HG03565 (cell line): Measurements from ENCODE around the gene ATP2C2.
"Not testable (repeated sequence)": the region's sequence is repeated elsewhere in the genome, so short reads cannot be mapped to it uniquely, and the experiment has no call there.

Experiments
- ATAC-seq: cut with Tn5 transposase; IDR thresholded peaks from one replicate; pipeline ENCODE4 v1.9.1; 2021; ENCODE audit warnings: mild to moderate bottlenecking, moderate library complexity; ENCODE audit not compliant: unreplicated experiment

Gene ATP2C2

DNA sequence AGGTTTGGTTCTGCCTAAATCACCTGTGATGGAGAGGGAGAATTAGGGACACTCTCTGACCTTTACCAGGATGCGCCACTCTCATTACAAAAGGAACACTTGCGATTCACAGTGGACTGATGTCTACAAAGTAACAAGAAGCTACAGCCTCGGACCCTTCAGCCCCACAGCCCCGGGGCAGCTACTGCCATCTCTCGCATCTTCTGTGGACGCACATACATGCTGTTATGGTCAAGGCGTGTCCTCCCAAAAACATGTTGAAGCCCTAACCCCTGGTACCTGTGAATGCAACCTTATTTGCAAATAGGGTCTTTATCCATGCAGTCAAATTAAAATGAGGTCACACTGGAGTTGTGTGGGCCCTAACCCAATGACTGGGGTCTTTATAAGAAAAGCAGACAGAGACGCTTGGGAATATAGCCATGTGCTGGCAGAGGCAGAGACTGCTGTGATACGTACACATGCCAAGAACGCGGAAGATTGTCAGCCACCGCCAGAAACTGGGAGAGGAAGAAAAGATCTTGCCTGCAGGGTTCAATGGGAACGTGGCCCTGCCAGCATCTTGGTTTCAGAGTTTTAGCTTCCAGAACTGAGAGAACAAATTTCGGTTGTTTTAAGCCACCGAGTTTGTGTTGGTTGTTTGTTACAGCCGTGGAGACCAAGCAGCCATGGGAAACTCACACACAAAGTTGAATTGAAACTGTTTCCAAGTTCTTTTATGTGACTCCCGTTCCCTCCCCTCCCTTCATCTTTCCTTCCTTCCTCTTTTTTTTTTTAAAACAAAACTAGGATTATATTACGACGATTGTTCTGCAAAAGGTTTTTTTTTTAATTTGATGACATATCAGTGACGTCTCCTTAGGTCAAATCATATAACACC, 23.1 kb downstream of the ATP2C2 start:
- no peak for ATAC-seq

DNA sequence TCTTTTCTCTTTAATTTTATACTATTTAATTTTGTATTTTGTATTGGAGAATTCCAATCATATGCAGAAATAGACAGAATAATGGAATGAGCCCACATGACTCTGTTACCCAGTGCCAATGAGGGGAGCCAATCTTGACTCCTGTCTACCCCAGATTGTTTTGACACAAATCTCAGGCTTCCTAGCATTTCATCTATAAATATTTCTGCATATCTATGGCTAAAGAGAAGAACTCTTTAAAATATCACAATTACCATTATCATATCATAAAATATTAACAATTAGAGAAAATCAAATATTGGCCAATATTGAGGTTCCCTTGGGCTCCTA, 23.7 kb downstream of the ATP2C2 start:
- ATAC-seq: no peak

DNA sequence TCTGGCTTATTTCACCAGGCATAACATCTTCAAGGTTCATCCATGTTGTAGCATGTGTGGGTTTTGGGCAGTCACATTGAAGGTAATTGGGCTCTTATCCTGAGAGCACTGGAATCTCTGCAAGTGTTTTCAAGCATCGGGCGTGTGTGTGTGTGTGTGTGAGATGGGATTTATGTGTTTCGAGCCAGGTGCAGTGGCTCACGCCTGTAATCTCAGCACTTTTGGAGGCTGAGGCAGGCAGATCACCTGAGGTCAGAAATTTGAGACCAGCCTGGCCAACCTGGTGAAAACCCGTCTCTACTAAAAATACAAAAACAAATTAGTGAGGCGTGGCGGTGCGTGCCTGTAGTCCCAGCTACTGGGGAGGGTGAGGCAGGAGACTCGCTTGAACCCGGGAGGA, 27.7 kb downstream of the ATP2C2 start:
- not testable (repeated sequence) for ATAC-seq

DNA sequence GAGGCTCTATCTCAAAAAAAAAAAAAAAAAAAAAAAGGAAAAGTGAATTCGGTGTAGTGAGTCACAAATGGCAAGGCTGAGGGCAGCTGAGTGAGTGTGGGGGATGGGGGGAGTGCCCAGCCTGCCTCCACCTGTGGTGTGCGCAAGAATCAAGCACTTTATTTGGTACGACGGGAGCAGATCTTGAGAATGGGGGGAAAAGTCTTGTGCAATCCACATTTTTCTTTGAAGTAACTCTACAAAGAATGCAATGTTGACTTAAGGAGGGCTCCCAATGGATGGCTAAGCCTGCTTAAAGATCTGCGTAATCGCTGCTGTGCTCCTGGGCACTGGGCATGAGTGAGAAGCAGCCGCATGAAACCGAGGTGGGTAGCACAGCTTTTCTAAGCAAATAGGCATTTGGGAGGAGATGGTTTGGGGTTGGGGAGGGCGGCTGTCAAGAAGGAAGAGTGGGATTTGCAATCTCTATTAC, 28.2 kb downstream of the ATP2C2 start:
- ATAC-seq: no peak

DNA sequence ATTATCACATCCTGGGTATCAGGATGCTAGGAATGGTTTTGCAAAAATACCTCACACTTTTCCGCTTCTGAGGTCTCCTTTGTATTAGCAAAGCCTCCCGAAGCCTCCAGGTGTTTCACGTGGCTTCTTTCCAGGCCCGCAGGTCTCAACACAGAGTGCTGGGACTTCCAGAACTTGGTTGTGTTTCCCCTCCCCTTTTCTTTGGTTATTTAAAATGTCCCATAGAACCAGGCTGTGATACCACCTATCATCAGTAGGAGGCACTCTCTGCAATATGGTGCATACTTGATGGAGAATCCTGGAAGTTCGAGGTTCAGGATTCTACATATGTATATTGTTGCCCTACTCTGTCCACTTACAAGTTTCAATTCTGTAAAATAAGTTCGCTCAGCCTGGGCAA, 28.8 kb downstream of the ATP2C2 start:
- ATAC-seq: no peak

DNA sequence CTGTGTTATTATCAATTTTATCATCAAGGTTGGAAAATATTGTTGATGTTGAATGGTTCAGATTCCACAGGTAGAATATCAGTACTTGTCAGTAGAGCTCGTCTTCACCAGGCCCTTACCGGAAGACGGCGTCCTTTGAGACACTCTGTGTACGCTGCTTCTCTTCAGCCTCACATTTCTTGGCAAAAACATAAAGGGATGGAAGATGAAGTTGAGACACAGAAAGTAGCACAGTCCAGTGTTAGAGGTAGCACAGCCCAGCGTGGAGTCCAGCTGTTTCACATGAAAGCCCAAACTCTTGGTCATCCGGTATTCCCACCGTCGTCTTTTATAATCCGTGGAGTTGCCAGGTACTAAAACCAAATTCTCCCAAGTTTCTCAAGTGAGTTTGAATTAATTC, 30.4 kb downstream of the ATP2C2 start:
- no peak for ATAC-seq

DNA sequence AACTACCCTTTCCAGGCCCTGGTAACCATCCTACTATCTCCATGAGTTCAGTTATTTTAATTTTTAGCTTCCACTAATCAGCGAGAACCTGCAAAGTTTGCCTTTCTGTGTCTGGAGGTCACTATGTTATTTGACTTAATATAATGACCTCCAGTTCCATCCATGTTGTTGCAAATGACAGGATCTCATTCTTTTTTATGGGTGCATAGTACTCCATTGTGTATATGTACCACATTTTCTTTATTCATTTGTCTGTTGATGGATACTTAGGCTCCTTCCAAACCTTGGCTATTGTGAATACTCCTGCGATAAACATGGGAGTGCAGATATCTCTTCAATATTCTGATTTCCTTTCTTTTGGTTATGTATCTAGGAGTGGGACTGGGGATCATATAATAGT, 31.6 kb downstream of the ATP2C2 start:
- ATAC-seq: not testable (repeated sequence)

DNA sequence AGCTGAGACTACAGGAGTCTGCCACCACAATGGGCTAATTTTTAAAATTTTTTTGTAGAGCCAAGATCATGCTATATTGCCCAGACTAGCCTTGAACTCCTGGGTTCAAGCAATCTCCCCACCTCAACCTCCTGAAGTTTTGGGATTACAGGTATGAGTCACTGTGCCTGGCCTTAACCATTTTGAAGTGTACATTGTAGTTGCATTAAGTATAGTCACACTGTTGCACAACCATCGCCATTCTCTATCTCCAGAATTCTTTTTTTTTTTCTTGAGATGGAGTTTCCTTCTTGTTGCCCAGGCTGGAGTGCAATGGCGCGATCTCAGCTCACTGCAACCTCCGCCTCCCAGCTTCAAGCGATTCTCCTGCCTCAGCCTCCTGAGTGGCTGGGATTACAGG, 35.1 kb downstream of the ATP2C2 start:
- ATAC-seq: not testable (repeated sequence)

DNA sequence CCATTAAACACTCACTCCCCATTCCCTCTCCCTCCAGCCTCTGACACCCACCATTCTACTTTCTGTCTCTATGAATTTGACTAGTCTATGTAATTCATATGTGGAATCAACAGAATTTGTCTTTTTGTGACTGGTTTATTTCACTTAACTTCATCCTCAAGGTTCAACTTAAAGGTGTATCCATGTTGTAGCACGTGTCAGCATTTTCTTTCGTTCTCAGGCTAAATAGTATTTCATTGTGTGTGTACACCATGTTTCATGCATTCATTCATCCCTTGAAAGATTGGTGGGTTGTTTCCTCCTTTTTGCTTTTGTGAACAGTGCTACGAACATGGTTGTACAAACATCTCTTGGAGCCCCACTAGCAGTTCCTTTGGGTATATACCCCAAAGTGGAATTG, 36.0 kb downstream of the ATP2C2 start:
- ATAC-seq: no peak

DNA sequence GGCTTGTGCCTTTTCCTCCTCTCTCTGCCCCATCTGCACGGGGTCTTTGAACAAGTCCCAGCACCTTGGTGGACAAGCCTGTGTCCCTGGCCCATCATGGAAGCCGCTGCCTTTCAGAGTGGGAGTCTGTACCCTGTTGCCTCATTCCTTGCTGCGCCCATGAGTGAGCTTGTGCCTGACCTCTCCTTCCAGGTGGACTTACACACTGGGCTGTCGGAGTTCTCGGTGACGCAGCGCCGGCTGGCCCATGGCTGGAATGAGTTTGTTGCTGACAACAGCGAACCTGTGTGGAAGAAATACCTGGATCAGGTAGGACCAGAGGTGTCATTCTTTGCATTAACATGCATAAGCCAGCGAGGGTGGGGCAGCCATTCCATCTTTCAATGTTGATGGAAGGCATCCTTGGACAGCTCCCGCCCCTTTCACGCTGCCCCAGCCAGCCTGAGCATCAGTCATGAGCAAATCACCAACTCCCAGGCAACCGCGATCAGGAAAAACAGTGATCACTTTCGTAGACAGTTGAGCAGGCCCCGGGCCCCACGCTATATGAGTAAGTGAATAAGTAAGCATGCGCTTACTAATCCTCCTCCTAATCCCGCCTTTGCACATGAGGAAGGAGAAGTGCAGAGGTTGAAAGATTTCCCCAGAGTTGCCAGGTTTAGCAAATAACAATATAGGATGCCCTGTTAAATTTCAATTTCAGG, 36.8 kb downstream of the ATP2C2 start:
- no peak for ATAC-seq

DNA sequence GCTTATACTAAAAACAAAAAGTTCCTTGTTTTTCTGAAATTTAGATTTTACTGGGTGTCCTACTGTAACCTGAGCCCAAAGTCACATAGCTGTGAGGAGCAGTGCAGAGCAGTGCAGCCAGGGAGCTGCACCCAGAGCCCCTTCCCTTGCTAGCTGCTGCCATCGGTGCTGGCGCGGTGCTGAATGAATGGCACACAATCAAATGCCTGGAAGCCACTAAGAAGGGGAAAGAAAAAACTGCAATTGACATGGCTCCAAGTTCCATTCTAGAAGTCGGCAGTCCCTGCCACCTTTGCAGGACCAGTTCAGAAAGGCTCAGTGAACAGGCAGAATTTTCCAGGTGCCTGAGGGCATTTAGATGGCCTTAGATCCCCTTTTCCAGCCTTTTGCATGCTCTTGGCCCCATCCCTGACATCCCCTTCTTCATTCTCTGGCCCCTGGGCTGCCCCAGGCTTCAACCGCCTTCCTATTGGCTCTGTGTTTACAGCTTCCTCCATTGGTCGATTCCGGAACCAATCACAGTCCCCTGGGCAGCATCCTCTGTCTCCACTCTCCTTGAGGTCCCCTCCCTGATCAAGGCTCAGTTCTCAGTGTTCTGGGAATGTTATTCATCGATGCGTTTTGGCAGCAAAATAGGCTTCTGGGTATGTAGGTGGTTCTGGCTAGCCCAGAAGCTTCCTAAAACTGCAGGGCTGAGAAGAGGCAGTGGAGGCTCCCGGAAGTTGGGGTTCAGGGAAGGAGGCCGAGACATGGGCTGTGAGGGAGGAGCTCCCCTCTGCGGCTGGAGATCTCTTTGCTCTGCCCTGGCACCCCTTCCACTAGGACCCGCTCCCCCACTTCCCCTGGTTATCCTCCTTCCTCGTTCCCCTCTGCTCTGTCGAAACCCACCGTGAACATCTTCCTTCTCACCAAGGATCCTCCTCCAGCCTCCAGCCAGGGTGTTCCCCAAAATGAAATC, 37.9 kb downstream of the ATP2C2 start:
- no peak for ATAC-seq

DNA sequence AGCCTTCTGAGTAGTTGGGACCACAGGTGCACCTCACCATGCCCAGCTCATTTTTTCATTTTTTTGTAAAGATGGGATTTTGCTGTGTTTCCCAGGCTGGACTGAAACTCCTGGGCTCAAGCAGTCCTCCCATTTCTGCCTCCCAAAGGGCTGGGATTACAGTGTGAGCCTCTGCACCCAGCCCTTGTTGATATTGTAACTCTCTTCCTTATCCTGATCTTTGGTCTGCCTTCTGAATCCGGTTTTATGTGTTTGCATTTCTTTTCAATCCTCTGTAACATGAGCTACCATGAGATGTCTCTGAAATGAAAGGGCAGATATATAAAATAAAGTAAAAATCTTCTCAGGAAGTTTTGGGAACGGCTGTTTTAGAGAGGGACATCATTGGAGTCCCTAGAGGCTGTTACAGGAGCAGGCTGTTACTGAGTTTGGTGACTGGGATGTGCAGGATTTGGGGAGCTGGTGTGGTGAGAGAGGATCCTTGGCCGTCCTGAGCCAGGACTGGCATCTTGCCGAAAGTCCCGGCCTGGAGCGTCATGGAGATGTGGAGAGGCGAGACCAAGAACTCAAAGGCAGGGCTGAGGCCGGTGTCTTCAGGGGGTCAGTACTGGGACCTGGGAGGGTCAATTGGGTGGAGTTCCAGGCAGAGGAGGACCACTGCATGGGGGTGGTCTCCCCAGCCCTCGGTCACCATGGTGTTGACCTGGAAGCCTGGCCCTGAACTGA, 39.4 kb downstream of the ATP2C2 start:
- no peak for ATAC-seq

DNA sequence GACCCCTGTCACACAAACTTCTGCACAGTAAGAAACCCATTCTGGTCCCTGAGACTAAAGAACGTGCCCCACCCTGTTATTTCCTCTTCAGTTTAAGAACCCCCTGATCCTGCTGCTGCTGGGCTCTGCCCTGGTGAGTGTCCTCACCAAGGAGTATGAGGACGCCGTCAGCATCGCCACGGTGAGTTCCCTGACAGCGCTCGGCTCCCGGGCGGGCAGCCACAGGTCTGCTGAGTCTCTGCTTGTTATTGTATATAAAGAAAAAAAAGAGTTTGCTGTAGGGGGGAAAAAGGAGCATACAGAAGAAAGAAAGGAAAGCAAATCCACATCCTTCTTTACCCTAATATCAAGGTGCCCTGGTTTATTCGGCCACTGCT, 40.0 kb downstream of the ATP2C2 start:
- no peak for ATAC-seq

DNA sequence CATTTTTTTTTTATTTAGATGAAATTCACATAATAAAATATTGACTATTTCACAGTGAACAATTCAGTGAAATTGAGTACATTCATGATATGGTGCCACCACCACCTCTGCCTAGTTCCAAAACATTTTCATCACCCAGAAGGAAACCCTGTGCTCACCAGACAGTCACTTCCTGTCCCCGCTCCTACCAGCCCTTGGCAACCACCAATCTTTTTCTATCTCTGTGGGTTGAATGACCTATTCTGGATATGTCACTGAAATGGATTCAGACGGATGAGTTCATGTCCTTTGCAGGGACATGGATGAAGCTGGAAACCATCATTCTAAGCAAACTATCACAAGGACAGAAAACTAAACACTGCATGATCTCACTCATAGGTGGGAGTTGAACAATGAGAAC, 40.5 kb downstream of the ATP2C2 start:
- no peak for ATAC-seq

DNA sequence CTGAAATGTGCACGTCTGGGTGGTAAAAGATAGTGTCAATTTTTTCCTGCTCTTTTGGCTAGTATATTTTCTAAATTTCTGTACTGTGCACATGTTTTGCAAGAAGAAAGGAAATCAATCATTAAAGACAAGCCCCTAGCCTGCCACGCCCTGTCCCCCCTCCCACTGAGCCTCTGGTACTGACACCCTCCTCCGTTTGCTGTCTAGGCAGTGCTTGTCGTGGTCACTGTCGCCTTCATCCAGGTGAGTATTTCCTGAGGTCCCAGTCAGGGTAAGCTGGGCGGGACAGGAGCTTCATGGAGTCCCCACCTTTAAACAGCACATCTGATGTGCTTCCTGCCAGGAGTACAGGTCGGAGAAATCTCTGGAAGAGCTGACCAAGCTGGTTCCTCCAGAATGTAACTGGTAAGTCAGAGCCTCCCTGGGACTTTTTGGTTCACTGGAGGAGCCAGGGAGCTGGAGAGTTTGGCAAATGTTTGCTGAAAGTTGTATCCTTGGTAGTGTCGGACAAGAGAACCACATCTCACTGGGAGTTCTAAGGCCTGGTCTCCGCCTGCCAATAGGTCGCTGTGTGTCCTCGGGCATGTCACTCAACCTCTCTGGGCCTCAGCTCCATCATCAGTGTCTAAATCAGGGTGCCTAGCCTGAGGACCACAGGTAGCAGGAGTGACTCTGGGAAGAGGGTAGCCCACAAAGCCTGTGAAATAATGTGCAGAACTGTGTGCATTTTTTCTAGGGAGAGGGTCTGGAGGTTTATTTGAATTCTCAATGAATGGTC, 42.2 kb downstream of the ATP2C2 start:
- ATAC-seq: no peak

DNA sequence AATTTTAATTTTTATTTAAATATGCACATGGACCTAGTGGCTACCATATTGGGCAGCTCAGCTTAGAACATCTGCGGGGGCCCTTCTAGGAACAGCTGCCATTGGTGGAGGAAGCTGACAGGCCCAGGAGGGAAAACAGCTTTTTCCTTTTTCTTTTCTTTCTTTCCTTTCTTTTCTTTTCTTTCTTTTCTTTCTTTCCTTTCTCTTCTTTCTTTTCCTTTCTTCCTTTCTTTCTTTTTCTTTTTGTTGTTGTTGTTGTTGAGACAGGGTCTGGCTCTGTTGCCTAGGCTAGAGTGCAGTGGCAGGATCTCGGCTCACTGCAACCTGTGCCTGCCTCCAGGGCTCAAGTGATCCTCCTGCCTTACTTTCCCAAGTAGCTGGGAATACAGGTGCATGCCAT, 43.4 kb downstream of the ATP2C2 start:
- no peak for ATAC-seq

DNA sequence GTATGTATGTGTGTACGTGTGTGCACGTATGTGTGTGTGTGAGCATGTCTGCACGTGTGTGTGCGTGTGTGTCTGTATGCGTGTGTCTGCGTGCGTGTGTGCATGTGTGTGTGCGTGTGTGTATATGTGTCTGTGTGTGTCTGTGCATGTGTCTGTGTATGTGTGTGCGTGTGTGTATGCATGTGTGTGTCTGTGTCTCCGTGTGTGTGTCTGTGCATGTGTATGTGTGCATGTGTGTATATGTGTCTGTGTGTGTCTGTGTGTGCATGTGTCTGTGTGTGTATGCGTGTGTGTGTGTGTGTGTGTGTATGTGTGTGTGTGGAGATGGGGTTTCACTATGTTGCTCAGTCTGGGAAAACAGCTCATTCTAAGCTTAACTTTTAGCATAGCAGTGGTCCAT, 43.9 kb downstream of the ATP2C2 start:
- ATAC-seq: no peak

DNA sequence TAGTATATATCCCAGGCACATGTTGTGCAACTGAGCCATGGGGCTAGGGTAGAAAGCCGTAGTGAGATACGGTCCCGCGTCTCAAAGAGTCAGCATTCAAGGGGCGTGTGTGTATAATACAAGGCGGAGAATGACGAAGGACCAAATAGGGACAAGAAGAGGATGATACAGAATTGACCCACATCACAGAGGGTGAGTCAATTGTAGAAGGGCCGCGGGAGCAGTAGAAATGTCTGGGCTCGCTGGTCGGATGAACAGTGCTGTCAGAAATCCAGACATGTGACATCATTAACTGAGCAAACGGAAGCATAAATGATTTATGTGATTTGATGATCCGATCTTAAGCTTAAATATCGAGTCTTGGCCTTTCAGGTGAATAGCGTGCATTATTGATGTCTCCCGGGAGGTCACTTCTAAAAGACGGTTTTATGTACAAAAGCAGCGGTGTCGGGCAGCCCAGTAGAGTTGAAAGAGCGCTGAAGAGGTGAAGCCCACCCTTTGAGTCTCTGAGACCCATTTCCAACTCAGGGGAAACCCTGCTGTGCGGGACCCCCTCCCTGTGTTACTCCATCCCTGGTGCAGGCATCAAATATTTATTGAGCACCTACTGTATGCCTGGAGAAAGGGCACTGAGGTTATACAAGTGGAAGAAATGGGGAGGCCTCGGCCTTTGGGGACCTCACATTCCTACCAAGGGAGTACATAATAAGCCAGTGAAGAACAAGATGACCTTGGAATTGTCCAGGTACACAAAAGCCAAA, 45.1 kb downstream of the ATP2C2 start:
- no peak for ATAC-seq

DNA sequence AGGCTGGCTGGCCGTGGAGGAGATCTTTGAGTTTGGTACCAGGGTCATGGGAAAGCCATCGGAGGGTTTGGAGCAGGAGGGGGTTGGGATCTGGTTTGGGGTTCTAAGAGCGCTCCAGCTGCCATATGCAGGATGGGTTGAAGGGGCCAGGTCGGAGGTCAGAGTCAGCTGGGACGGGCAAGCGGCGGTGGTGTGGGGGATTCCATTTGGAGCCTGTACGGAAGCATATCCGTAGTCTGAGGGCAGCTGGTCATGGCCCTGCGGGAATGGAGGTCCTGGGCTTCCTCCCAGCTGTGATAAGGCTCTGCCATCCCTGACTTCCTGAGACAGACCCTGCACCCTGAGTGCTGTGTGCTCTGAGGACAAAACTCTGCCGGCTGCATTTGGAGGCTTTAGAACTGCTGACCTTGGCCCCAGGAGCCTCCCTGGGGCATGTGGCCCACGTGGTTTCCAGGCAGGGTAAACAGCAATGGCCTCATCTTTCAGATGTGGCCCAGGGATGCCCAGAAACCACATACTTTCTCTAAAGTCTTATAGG, 46.5 kb downstream of the ATP2C2 start:
- ATAC-seq: no peak
